ENCODE data around the gene MON2. TPM values are rescaled to one million over a fixed set of nuclear protein-coding genes. Genes with fewer than 3 reads are reported as not detected.

The MON2 gene
- total and polyA plus RNA-seq, 4 donors, result 11.9 to 175 (median 33.3) TPM

DNA sequence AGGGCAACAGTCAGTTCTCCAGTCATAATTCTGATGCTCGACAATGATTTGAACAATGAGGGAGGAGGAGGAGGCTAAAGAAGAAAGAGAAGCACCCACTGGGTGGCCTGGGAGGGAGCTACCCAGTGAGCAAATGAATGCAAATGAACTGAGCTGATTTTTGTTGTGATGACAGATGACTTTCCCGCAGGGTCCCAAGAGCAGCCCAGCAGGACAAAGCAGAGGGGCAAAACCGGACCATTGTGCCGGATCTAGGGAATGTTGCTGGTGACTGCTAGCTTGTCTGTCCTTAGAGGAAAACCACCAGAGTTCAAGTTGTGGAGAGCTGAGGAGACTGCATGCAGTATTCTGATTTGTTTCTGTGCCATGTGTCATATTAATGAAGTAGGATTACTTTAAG lies 162.8 kb downstream of the MON2 start:
- WGBS, 2 donors, result 83 to 86% methylated on average over 4 of the region's 4 CpGs

DNA sequence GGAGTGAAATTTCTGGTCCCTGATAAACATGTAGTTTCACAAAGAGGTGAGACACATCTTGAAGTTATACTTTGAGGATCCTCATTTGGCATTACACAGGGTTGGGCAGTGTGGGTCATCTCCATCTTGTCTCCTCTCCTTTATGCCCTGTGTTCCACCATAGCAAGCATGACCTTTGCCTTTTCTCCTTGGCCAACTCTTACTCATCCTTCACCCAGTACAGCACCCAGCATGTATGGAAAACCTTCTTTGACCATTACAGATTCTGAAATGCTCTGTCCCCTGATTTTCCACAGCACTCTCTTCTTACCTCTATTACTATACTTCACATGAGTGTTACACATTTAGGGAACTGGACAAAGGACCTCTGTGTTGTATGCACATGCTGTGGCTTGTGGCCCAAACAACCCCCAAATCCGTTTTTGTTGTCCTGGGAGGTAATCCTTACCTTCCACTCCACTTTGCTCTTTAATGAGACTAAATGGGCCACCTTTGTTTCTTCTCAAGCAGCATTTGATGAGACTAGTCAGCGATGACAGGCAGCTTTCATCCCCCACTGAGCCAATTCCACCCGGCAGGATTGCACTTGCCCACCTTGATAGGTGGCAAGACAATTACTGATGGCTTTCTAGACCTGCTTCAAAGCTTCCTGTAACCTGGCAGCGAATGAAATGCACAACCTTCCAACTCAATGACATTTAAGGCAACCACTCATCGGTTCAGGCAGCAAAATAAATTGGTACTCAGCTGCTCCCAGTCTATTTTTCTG lies 163.5 kb downstream of the MON2 start:
- ATAC-seq (ENCODE audit: insufficient read depth, low FRiP score) (no peak), DNase-seq (no peak)
- TF ChIP-seq, protein P1, sequence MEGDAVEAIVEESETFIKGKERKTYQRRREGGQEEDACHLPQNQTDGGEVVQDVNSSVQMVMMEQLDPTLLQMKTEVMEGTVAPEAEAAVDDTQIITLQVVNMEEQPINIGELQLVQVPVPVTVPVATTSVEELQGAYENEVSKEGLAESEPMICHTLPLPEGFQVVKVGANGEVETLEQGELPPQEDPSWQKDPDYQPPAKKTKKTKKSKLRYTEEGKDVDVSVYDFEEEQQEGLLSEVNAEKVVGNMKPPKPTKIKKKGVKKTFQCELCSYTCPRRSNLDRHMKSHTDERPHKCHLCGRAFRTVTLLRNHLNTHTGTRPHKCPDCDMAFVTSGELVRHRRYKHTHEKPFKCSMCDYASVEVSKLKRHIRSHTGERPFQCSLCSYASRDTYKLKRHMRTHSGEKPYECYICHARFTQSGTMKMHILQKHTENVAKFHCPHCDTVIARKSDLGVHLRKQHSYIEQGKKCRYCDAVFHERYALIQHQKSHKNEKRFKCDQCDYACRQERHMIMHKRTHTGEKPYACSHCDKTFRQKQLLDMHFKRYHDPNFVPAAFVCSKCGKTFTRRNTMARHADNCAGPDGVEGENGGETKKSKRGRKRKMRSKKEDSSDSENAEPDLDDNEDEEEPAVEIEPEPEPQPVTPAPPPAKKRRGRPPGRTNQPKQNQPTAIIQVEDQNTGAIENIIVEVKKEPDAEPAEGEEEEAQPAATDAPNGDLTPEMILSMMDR (IDR thresholded peaks at IDR 0.05; ENCODE audit: control extremely low read depth, extremely low read depth), result no peak
- Histone ChIP-seq H3K4me1 (ENCODE audit: control insufficient read depth in 5 of 5, insufficient read depth in 5 of 5, low read length in 5 of 5) (peaks cover 0 to 8% (median 0%) of the 10 kb centered on the region in 5 donors), H3K4me3 (no peak overlapping the region), H3K27me3 (ENCODE audit: control insufficient read depth in 3 of 3, insufficient read depth in 3 of 3, low read length in 2 of 3) (peaks cover 0 to 42% (median 8%) of the 10 kb centered on the region in 3 donors), H3K27ac (ENCODE audit: low read depth in 1 of 2, low read length in 1 of 2) (no peak overlapping the region), H3K9me3 (ENCODE audit: control insufficient read depth in 4 of 4, insufficient read depth in 3 of 4, low read length in 3 of 4) (peaks cover 0 to 2% (median 0%) of the 10 kb centered on the region in 4 donors), H3K36me3 (ENCODE audit: control insufficient read depth in 4 of 4, insufficient read depth in 4 of 4, low read length in 4 of 4) (no peaks in the 10 kb centered on the region), H3K9ac (ENCODE audit: insufficient read depth in 1 of 2, low read length in 2 of 2) (no peak overlapping the region)
- 92% methylated on average over 5 of the region's 5 CpGs for WGBS, 2 donors

More for the DNA sequence above, 162.8 kb downstream of the MON2 start:
- DNase-seq, result no peak
- H3K9ac ChIP-seq (ENCODE audit: insufficient read depth in 1 of 2, low read length in 2 of 2), result no peak overlapping the region
- TF ChIP-seq, protein P1 (IDR thresholded peaks at IDR 0.05; ENCODE audit: control extremely low read depth, extremely low read depth), result no peak
- peaks cover 0 to 8% (median 0%) of the 10 kb centered on the region in 5 donors for H3K4me1 ChIP-seq (ENCODE audit: control insufficient read depth in 5 of 5, insufficient read depth in 5 of 5, low read length in 5 of 5)
- no peaks in the 10 kb centered on the region for H3K36me3 ChIP-seq (ENCODE audit: control insufficient read depth in 4 of 4, insufficient read depth in 4 of 4, low read length in 4 of 4)
- peaks cover 0 to 42% (median 8%) of the 10 kb centered on the region in 3 donors for H3K27me3 ChIP-seq (ENCODE audit: control insufficient read depth in 3 of 3, insufficient read depth in 3 of 3, low read length in 2 of 3)
- no peak for ATAC-seq (ENCODE audit: insufficient read depth, low FRiP score)
- peaks cover 0 to 2% (median 0%) of the 10 kb centered on the region in 4 donors for H3K9me3 ChIP-seq (ENCODE audit: control insufficient read depth in 4 of 4, insufficient read depth in 3 of 4, low read length in 3 of 4)
- no peak overlapping the region for H3K27ac ChIP-seq (ENCODE audit: low read depth in 1 of 2, low read length in 1 of 2)
- no peak overlapping the region for H3K4me3 ChIP-seq

DNA sequence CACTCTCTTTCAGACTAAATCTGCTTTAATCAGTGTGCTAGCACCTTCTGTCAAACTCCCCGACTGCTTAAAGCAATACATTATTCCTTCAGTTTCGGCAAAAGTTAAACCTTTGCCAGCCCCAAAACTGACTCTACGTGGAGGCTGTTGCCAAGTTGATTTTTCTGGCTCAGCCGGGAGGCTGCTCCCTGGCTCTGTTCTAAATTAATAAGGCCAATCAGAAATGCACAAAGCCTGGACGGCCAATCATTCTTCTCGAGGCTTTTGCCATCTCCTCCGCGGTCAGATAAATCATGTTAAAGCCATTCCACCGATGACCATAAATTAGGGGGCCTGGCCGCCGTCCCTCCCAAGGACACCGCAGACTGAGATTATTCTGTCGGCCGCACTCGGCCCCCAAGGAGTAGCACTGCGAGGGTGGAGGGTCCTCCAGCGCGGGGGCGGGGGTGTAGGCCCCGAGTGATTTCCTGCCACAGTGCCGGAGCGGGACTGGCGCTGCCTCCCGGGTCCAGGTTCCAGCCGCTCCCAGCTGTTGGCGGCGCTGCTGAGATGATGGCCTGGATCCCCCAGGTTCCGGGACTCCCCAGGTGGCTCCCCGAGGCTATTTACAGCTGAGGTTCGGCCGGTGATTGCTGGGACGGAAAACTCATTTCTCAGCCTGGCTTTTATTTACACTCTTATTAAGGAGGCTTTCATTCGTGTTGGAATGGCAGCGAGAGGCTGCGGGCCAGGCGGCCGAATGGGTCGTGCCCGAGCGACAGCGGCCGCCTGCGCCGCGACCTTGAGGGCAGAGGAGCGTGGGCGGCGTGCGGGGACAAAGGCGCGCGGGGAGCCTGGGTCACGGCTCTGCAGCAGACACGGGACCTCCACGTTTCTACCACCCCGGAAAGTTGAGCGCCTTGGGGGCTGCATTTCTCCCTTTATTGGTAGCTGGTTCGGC lies 165.1 kb downstream of the MON2 start:
- 2 to 3% methylated on average over 58 of the region's 58 CpGs for WGBS, 2 donors
- Histone ChIP-seq H3K9ac (ENCODE audit: insufficient read depth in 1 of 2, low read length in 2 of 2) (peak overlapping the region in 1 of 2 donors; percentile 20), H3K36me3 (ENCODE audit: control insufficient read depth in 4 of 4, insufficient read depth in 4 of 4, low read length in 4 of 4) (no peaks in the 10 kb centered on the region), H3K27me3 (ENCODE audit: control insufficient read depth in 3 of 3, insufficient read depth in 3 of 3, low read length in 2 of 3) (peaks cover 0 to 40% (median 8%) of the 10 kb centered on the region in 3 donors), H3K27ac (ENCODE audit: low read depth in 1 of 2, low read length in 1 of 2) (peak overlapping the region; percentile 21 to 56), H3K9me3 (ENCODE audit: control insufficient read depth in 4 of 4, insufficient read depth in 3 of 4, low read length in 3 of 4) (peaks cover 0 to 2% (median 0%) of the 10 kb centered on the region in 4 donors), H3K4me3 (peak overlapping the region; percentile 38), H3K4me1 (ENCODE audit: control insufficient read depth in 5 of 5, insufficient read depth in 5 of 5, low read length in 5 of 5) (peaks cover 0 to 8% (median 0%) of the 10 kb centered on the region in 5 donors)
- ATAC-seq (ENCODE audit: insufficient read depth, low FRiP score), result peak; percentile 84
- TF ChIP-seq, protein P1 (IDR thresholded peaks at IDR 0.05; ENCODE audit: control extremely low read depth, extremely low read depth), result peak; percentile 6
- peak; percentile 68 to 79 (median 72) for DNase-seq

Measured in lung (tissue), 12 donors.